SK-N-SH treated with all-trans-retinoic acid at 6 μM for 48 hours (cell line): ENCODE data around the gene TLX1.

Source experiments
- ATAC-seq: fragments of 200-7000 bp; cut with Tn5 transposase; 3 replicates; pipeline ENCODE4 v1.9.1; 2020; ENCODE audit warnings: mild to moderate bottlenecking, moderate library complexity
- ARNTL ChIP-seq: fragments of 450-650 bp; formaldehyde crosslinking; IDR thresholded peaks from 2 replicates; pipeline ENCODE4 v1.5.0; 2020; ENCODE audit warnings: low read depth, mild to moderate bottlenecking, moderate library complexity, borderline replicate concordance
- BACH2 ChIP-seq: fragments of 250-450 bp; sonication (Bioruptor Pico); IDR thresholded peaks from 2 replicates; pipeline ENCODE4 v1.9.0; 2021; ENCODE audit warnings: mild to moderate bottlenecking, borderline replicate concordance
- CREB5 ChIP-seq: fragments of 250-450 bp; sonication (Bioruptor Pico); IDR thresholded peaks from 2 replicates; pipeline ENCODE4 v1.5.1; 2020; ENCODE audit warnings: low read depth, mild to moderate bottlenecking, moderate library complexity
- CSRNP3 ChIP-seq: fragments of 250-450 bp; sonication (Bioruptor Pico); IDR thresholded peaks from 2 replicates; pipeline ENCODE4 v1.5.1; 2021; ENCODE audit warnings: mild to moderate bottlenecking, moderate library complexity
- ESRRG ChIP-seq: fragments of 250-450 bp; sonication (Bioruptor Pico); IDR thresholded peaks from 2 replicates; pipeline ENCODE4 v1.6.1; 2021; ENCODE audit warnings: mild to moderate bottlenecking
- GLIS3 ChIP-seq: fragments of 250-450 bp; sonication (Bioruptor Pico); IDR thresholded peaks from 2 replicates; pipeline ENCODE4 v1.5.0; 2020; ENCODE audit warnings: mild to moderate bottlenecking, moderate library complexity
- ISL1 ChIP-seq: fragments of 250-450 bp; sonication (Bioruptor Pico); IDR thresholded peaks from 2 replicates; pipeline ENCODE4 v2.1.2; 2022; ENCODE audit warnings: mild to moderate bottlenecking, moderate library complexity
- OSR1 ChIP-seq: fragments of 250-450 bp; sonication (Bioruptor Pico); IDR thresholded peaks from 2 replicates; pipeline ENCODE4 v1.8.0; 2022; ENCODE audit warnings: moderate library complexity, mild to moderate bottlenecking, inconsistent platforms
- PATZ1 ChIP-seq: fragments of 250-450 bp; sonication (Bioruptor Pico); IDR thresholded peaks from 2 replicates; pipeline ENCODE4 v1.8.0; 2020; ENCODE audit warnings: mild to moderate bottlenecking, moderate library complexity, borderline replicate concordance
- POU6F1 ChIP-seq: fragments of 250-450 bp; sonication (Bioruptor Pico); IDR thresholded peaks from 2 replicates; pipeline ENCODE4 v1.8.0; 2021; ENCODE audit warnings: low read depth, mild to moderate bottlenecking, moderate library complexity, borderline replicate concordance
- PPARA ChIP-seq: fragments of 250-450 bp; sonication (Bioruptor Pico); IDR thresholded peaks from 2 replicates; pipeline ENCODE4 v1.5.0; 2020; ENCODE audit warnings: mild to moderate bottlenecking, borderline replicate concordance
- RARB ChIP-seq: fragments of 250-450 bp; sonication (Bioruptor Pico); IDR thresholded peaks from 2 replicates; pipeline ENCODE4 v1.8.0; 2021; ENCODE audit warnings: mild to moderate bottlenecking, moderate library complexity
- SNAI2 ChIP-seq: fragments of 250-450 bp; sonication (Bioruptor Pico); IDR thresholded peaks from 2 replicates; pipeline ENCODE4 v1.5.0; 2020; ENCODE audit warnings: mild to moderate bottlenecking, moderate library complexity
- TCF4 ChIP-seq: fragments of 250-450 bp; sonication (Bioruptor Pico); IDR thresholded peaks from 2 replicates; pipeline ENCODE4 v1.8.0; 2021; ENCODE audit warnings: mild to moderate bottlenecking, moderate library complexity, borderline replicate concordance
- TOX ChIP-seq: fragments of 250-450 bp; sonication (Bioruptor Pico); IDR thresholded peaks from 2 replicates; pipeline ENCODE4 v1.8.0; 2021; ENCODE audit warnings: mild to moderate bottlenecking, moderate library complexity, borderline replicate concordance
- ZC3H10 ChIP-seq: fragments of 250-450 bp; sonication (Bioruptor Pico); IDR thresholded peaks from 2 replicates; pipeline ENCODE4 v1.5.1; 2021; ENCODE audit warnings: mild to moderate bottlenecking, moderate library complexity
- ZFP3 ChIP-seq: fragments of 250-450 bp; sonication (Bioruptor Pico); IDR thresholded peaks from 2 replicates; pipeline ENCODE4 v1.5.0; 2020; ENCODE audit warnings: mild to moderate bottlenecking, moderate library complexity
- ZFP30 ChIP-seq: fragments of 450-650 bp; formaldehyde crosslinking; IDR thresholded peaks from 2 replicates; pipeline ENCODE4 v1.5.0; 2022; ENCODE audit warnings: mild to moderate bottlenecking, moderate library complexity
- ZNF565 ChIP-seq: fragments of 450-650 bp; formaldehyde crosslinking; conservative IDR thresholded peaks from 2 replicates; pipeline ENCODE4 v1.5.0; 2020; ENCODE audit warnings: low read depth, mild to moderate bottlenecking, moderate library complexity
- ZNF70 ChIP-seq: fragments of 450-650 bp; formaldehyde crosslinking; IDR thresholded peaks from 2 replicates; pipeline ENCODE4 v1.5.0; 2020; ENCODE audit warnings: mild to moderate bottlenecking, moderate library complexity
- ZNF8 ChIP-seq: fragments of 450-650 bp; formaldehyde crosslinking; IDR thresholded peaks from 2 replicates; pipeline ENCODE4 v1.5.0; 2020; ENCODE audit warnings: mild to moderate bottlenecking, moderate library complexity

TLX1 gene

GRCh38 chr10:101122270-101123084, 8.6 kb upstream of the TLX1 start:
- no peak for TF ChIP-seq ZFP30
- TF ChIP-seq BACH2 (CRISPR knock-in tag): no peak
- TF ChIP-seq PPARA (CRISPR knock-in tag): no peak
- no peak for TF ChIP-seq TOX (CRISPR knock-in tag)
- no peak for TF ChIP-seq GLIS3 (CRISPR knock-in tag)
- no peak for TF ChIP-seq SNAI2 (CRISPR knock-in tag)
- TF ChIP-seq CREB5 (CRISPR knock-in tag): no peak
- no peak for TF ChIP-seq TCF4 (CRISPR knock-in tag)
- no peak for TF ChIP-seq ZFP3 (CRISPR knock-in tag)
- TF ChIP-seq POU6F1 (CRISPR knock-in tag): no peak
- TF ChIP-seq RARB (CRISPR knock-in tag): no peak
- no peak for TF ChIP-seq OSR1 (CRISPR knock-in tag)
- no peak for ATAC-seq

GRCh38 chr10:101123085-101123814, 7.8 kb upstream of the TLX1 start:
- no peak for TF ChIP-seq ZNF8 (CRISPR knock-in tag)
- TF ChIP-seq RARB (CRISPR knock-in tag): no peak
- no peak for TF ChIP-seq CSRNP3 (CRISPR knock-in tag)
- TF ChIP-seq ZNF565 (CRISPR knock-in tag): no peak
- TF ChIP-seq ZFP30: no peak
- TF ChIP-seq ARNTL (CRISPR knock-in tag): no peak
- TF ChIP-seq ZNF70 (CRISPR knock-in tag): no peak
- TF ChIP-seq PPARA (CRISPR knock-in tag): no peak
- no peak for TF ChIP-seq BACH2 (CRISPR knock-in tag)
- no peak for TF ChIP-seq ZC3H10
- TF ChIP-seq OSR1 (CRISPR knock-in tag): no peak
- no peak for TF ChIP-seq TOX (CRISPR knock-in tag)
- no peak for TF ChIP-seq ISL1
- no peak for TF ChIP-seq TCF4 (CRISPR knock-in tag)
- TF ChIP-seq PATZ1 (CRISPR knock-in tag): no peak
- TF ChIP-seq ZFP3 (CRISPR knock-in tag): no peak
- TF ChIP-seq ESRRG: no peak
- no peak for TF ChIP-seq CREB5 (CRISPR knock-in tag)
- ATAC-seq: peak; percentile 45
